ENCODE data around the gene AP4E1.

DNA sequence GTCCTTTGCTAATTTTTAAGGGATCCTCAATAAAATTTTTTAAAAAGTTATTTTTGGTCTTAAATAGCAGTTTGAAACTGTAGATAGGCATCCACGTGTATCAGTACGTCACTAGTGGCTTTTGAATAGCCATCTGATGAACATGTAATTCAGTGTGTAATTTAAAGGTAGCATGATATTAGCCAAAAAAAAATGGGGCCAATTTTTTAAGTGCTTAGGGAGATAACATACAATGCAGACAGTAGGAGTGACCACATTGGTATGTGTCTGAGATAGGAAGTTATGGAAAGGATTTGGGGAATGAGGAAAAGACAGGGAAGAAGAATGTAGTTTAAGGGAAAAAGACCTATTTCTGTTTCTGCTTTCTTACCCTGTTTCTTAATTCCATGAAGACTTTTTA, 2.5 kb downstream of the AP4E1 start:
- TF ChIP-seq POLR2A (IDR thresholded peaks at IDR 0.05; ENCODE audit: low read length) (no peak), GATA1 (IDR thresholded peaks at IDR 0.05; ENCODE audit: low read depth, low read length) (no peak)
